Stomach (tissue), 4 donors: ENCODE measurements around the gene TUBB2A.

ENCODE experiments used
- EP300 ChIP-seq: sonication (generic); formaldehyde crosslinking; IDR thresholded peaks from one replicate; pipeline ENCODE4 v1.6.1; 2017; ENCODE audit warnings: antibody characterized with exemption
- POLR2A ChIP-seq, 4 donors: fragments of 450-650 bp; IDR thresholded peaks; one replicate each; pipeline ENCODE4 v1.6.1; 2016; ENCODE audit warnings: antibody characterized with exemption in 4 of 4, control low read depth in 2 of 4, mild to moderate bottlenecking in 1 of 4, moderate library complexity in 1 of 4
- POLR2AphosphoS5 ChIP-seq, 3 donors: sonication (generic); formaldehyde crosslinking; IDR thresholded peaks; one replicate each; pipeline ENCODE4 v1.6.1; 2016; ENCODE audit warnings: antibody characterized with exemption in 3 of 3
- TF ChIP-seq, protein P1 (sequence below), 7 experiments: fragments of 450-650 bp in 4 of 7; fragments of 200-600 bp in 3 of 7; sonication (generic) in 3 of 7; IDR thresholded peaks; one replicate each; pipeline ENCODE4 v1.5.1; 2016 to 2019; ENCODE audit warnings: antibody characterized with exemption in 7 of 7, control low read depth in 2 of 7, mild to moderate bottlenecking in 1 of 7

DNA sequence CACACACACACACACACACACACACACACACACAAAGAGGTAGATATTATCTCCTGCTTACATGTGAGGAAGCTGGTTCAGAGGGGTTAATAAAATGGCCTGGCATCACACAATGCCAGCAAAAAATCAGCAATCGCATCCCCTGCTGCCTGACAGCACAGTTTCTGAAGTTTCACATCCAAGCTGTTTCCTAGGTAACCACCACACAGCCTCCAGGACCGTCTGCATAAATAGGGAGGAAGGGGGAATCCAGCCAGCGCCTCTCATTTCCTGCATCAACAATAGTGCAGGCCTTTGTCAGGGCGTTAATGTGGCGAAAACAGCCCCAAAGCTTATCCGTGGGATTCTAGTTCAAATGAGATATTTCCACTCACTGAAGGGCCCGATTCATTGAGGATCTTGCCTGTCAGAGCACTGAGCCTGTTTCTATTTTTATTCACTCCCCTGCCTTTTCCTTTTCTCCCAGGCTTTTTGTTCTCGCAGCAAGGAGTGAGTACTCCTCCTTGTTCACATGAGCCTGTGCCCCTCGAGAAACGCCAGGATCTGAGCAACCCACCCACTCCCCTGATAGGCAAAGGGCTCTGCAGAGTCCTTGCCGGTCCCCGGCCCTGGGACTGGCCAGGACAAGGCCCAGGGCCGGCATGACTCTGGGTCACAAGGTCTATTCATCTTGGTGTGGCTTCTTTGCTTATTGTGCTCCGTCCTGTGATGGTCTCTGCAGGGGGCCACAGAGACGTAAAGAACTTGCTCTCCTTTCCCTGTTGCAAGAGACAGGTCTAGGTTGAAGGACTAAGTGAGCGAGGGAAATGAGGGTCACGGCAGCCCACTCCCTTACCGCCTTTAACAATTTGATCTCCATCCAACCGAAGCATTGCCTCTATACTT, 37.4 kb upstream of the TUBB2A start:
- TF ChIP-seq, protein P1, sequence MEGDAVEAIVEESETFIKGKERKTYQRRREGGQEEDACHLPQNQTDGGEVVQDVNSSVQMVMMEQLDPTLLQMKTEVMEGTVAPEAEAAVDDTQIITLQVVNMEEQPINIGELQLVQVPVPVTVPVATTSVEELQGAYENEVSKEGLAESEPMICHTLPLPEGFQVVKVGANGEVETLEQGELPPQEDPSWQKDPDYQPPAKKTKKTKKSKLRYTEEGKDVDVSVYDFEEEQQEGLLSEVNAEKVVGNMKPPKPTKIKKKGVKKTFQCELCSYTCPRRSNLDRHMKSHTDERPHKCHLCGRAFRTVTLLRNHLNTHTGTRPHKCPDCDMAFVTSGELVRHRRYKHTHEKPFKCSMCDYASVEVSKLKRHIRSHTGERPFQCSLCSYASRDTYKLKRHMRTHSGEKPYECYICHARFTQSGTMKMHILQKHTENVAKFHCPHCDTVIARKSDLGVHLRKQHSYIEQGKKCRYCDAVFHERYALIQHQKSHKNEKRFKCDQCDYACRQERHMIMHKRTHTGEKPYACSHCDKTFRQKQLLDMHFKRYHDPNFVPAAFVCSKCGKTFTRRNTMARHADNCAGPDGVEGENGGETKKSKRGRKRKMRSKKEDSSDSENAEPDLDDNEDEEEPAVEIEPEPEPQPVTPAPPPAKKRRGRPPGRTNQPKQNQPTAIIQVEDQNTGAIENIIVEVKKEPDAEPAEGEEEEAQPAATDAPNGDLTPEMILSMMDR (IDR thresholded peaks at IDR 0.05), result no peak
- no peak for TF ChIP-seq POLR2A (IDR thresholded peaks at IDR 0.05)
- TF ChIP-seq POLR2AphosphoS5 (IDR thresholded peaks at IDR 0.05), result no peak
- TF ChIP-seq EP300, result no peak
